ENCODE results near the gene B3GNT9.

B3GNT9 gene

DNA sequence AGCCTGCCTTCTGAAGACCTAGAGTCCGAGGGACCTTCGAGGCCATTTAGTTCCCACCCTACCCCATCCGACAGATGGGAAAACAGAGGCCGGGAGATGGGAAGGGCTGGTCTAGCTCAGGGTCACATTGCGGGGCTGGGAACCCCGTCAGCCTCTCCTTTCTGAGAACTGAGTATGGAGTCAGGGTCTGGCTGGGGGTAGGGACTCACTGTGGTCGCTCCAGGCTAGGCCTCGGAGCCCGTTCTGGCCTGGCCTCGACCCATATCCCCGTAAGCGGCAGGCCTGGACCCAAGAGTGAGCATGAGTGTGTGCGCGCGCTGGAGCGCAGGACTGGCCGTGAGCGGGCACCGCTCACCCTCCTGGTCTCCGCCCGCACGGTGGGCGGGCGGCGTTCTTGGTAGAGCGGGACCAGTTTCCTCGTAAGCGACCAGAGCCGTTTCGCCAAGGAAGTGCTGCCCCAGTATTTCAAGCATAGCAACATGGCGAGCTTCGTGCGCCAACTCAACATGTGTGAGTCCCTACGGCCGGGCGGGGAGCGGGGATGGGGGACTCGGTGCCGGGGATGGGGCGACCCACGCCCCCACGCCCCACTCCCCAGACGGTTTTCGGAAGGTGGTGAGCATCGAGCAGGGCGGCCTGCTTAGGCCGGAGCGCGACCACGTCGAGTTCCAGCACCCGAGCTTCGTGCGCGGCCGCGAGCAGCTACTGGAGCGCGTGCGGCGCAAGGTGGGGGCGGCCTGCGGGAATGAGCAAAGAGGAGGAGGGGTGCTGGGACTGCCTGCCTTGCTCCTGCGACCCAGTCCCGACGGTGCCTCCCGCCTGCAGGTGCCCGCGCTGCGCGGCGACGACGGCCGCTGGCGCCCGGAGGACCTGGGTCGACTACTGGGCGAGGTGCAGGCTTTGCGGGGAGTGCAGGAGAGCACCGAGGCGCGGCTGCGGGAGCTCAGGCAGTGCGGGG is 14.6 kb upstream of the B3GNT9 start:
- Histone ChIP-seq H3K4me1 (peaks cover 4 to 75% (median 68%) of the 10 kb centered on the region in 4 donors), H3K27ac (peak overlapping the region; percentile 57 to 73)
- no peak for DNase-seq

DNA sequence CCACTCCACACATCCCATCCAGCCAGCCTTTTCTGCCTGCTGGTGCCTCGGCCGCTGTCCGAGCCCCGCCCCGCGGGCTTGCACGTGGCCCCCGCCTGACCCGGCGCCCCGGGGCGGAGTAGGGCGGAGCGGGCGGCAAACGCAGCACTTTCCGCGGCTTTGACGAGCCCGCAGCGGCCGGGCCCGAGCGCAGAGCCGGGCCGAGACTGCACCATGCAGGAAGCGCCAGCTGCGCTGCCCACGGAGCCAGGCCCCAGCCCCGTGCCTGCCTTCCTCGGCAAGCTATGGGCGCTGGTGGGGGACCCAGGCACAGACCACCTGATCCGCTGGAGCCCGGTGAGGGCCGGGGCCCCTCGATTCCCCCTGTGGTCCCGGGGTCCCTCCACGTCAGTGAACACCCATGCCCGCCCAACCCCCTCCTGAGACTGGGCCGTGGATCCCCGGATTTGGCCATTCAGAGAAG is 13.8 kb upstream of the B3GNT9 start, which contains the start of gene HSF4:
TSS of gene HSF4 (plus strand) at position 147 of the 463 bp plus-strand sequence. CDS start at position 214, 67 bp downstream.
- TF ChIP-seq, protein P1, sequence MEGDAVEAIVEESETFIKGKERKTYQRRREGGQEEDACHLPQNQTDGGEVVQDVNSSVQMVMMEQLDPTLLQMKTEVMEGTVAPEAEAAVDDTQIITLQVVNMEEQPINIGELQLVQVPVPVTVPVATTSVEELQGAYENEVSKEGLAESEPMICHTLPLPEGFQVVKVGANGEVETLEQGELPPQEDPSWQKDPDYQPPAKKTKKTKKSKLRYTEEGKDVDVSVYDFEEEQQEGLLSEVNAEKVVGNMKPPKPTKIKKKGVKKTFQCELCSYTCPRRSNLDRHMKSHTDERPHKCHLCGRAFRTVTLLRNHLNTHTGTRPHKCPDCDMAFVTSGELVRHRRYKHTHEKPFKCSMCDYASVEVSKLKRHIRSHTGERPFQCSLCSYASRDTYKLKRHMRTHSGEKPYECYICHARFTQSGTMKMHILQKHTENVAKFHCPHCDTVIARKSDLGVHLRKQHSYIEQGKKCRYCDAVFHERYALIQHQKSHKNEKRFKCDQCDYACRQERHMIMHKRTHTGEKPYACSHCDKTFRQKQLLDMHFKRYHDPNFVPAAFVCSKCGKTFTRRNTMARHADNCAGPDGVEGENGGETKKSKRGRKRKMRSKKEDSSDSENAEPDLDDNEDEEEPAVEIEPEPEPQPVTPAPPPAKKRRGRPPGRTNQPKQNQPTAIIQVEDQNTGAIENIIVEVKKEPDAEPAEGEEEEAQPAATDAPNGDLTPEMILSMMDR (IDR thresholded peaks at IDR 0.05), result no peak
- intact Hi-C loops (cut with DNase I; ENCODE audit: low total_unique reads), result loop anchor here (5.0 kb wide), 1 partner anchor 282 kb away; the partner anchor contains the start of gene PDP2
- peaks cover 0 to 45% of the 10 kb centered on the region in 2 donors for H3K27me3 ChIP-seq
- peak within 1 kb of the TSS; percentile 57 to 73 for H3K27ac ChIP-seq
- no peaks in the 10 kb centered on the region for H3K36me3 ChIP-seq
- DNase-seq, result peak; percentile 69 to 85
- H3K4me1 ChIP-seq, result peaks cover 4 to 73% (median 63%) of the 10 kb centered on the region in 4 donors
- no peaks in the 10 kb centered on the region for H3K9me3 ChIP-seq
- peak within 1 kb of the TSS; percentile 47 to 51 for H3K4me3 ChIP-seq

More for the DNA sequence above, 14.6 kb upstream of the B3GNT9 start:
- Histone ChIP-seq H3K4me3 (peak overlapping the region; percentile 47 to 51), H3K9me3 (no peaks in the 10 kb centered on the region), H3K36me3 (no peaks in the 10 kb centered on the region), H3K27me3 (peaks cover 0 to 45% of the 10 kb centered on the region in 2 donors)
- intact Hi-C loops (cut with DNase I; ENCODE audit: low total_unique reads), result no loop called here
- TF ChIP-seq, protein P1 (IDR thresholded peaks at IDR 0.05), result no peak

DNA sequence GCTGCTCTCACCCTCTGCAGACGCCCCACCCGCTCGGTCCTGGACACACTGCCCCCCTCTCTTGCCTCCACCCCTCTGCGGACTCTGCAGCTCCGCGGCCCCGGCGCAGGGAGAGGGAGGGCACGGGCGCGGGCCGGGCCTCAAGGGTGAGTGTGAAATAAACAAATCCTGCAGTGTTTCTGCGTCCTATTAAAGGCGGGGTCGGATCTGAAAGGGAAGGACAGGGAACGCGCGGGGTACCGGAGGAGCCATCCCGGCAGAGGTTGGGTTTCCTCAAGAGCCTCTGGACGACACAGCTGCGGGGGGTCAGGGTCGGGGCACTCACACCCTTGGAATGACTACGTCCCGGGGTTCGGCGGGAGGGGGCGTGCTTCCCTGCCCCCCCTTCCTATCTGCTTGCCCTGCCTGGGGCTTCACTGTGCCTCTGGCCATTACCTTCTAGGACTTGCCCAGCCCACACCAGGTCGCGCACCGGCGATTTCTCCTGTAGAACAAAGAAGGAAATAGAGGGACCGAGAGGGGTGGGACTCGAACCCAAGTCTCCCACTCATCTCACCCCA is 13.3 kb upstream of the B3GNT9 start:
- intact Hi-C loops (cut with DNase I; ENCODE audit: low total_unique reads), result loop anchor here (5.0 kb wide), 1 partner anchor 282 kb away; the partner anchor contains the start of gene PDP2
- TF ChIP-seq, protein P1 (IDR thresholded peaks at IDR 0.05), result no peak
- Histone ChIP-seq H3K27me3 (peaks cover 0 to 45% of the 10 kb centered on the region in 2 donors), H3K4me3 (peak overlapping the region; percentile 47 to 51), H3K9me3 (no peaks in the 10 kb centered on the region), H3K4me1 (peaks cover 4 to 71% (median 60%) of the 10 kb centered on the region in 4 donors), H3K27ac (peak overlapping the region; percentile 57 to 73), H3K36me3 (no peaks in the 10 kb centered on the region)
- DNase-seq, result no peak

DNA sequence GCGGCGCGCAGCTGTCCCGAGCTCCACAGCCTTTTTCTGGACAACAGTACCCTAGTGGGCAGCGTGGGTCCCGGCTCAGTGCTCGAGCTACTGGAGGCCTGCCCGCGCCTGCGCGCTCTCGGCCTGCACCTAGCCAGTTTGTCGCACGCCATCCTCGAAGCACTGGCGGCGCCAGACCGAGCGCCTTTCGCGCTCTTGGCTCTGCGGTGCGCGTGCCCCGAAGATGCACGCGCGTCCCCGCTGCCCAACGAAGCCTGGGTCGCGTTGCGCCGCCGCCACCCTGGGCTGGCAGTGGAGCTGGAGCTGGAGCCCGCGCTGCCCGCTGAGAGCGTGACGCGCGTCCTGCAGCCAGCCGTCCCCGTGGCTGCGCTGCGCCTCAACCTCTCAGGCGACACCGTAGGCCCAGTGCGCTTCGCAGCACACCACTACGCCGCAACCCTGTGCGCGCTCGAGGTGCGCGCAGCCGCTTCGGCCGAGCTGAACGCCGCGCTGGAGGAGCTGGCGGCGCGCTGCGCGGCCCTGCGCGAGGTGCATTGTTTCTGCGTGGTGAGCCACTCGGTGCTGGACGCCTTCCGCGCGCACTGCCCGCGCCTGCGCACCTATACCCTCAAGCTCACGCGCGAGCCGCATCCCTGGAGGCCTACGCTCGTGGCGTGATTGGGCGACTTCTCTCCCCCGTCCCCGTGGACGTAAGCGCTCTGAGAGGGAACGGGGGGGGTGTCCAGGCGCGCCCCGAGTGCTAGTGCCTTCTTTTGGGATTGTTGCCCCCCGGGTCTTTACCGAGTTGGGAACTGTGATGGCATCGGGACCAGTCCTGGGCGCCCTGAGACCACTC is 12.6 kb upstream of the B3GNT9 start:
- DNase-seq, result peak in 1 of 2 donors; percentile 86
- Histone ChIP-seq H3K9me3 (no peaks in the 10 kb centered on the region), H3K36me3 (no peaks in the 10 kb centered on the region), H3K4me1 (peaks cover 4 to 71% (median 62%) of the 10 kb centered on the region in 4 donors), H3K27me3 (peaks cover 0 to 45% of the 10 kb centered on the region in 2 donors), H3K4me3 (peak overlapping the region; percentile 47 to 51), H3K27ac (peak overlapping the region; percentile 57 to 73)
- TF ChIP-seq, protein P1 (IDR thresholded peaks at IDR 0.05), result no peak
- intact Hi-C loops (cut with DNase I; ENCODE audit: low total_unique reads), result loop anchor here (5.0 kb wide), 1 partner anchor 281 kb away; the partner anchor contains the start of gene PDP2

Data from tibial artery (tissue), 4 donors.